Measurements from ENCODE around the gene SLC36A4.
"Not testable (repeated sequence)": the region's sequence is repeated elsewhere in the genome, so short reads cannot be mapped to it uniquely, and the experiment has no call there.

Gene SLC36A4

DNA sequence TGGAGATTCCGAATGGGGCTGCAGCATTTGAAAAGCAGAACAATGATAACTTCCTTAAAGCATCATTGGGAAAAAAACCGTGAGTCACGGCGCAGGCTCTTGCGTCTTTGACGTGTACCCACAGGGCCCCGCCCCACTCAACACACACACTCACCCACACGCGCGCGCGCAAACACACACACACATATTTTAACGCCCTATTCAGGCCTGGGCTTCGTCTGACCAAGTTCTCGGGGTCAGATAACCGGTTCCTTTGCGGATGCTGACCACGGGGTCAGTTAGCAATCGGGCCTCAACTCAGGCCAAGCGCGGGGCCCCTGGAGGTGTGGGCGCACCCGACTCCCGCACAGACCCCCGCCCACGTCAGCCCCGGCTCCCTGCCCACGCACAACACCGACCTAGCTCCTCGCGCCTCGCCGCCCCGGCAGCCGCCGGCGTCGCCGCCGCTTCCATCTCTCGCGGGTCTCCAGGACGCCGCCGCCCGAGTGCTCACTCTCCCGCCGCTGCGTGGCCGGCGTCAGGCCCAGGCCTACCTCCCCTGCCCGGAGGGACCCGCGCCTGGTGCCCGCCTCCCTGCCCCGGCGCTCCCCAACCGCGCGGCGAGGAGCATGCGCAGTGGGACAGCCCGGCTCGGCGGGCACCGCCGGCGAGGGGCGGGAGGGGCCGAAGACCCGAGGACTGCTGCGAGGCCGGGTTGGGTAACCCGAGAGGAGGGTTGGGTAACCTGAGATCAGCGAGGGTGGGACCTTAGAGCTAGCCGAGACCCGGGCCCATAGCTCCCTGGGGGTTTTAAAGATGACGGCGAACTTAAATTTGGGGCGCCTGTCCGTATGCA lies at the start of gene SLC36A4:
TSS of gene SLC36A4 (minus strand) at position 612 of the 835 bp plus-strand sequence. CDS start at position 453, 159 bp downstream.
- DNase-seq (ENCODE audit: extremely low read depth, insufficient read length): peak; percentile 85
- TF ChIP-seq, protein P1, sequence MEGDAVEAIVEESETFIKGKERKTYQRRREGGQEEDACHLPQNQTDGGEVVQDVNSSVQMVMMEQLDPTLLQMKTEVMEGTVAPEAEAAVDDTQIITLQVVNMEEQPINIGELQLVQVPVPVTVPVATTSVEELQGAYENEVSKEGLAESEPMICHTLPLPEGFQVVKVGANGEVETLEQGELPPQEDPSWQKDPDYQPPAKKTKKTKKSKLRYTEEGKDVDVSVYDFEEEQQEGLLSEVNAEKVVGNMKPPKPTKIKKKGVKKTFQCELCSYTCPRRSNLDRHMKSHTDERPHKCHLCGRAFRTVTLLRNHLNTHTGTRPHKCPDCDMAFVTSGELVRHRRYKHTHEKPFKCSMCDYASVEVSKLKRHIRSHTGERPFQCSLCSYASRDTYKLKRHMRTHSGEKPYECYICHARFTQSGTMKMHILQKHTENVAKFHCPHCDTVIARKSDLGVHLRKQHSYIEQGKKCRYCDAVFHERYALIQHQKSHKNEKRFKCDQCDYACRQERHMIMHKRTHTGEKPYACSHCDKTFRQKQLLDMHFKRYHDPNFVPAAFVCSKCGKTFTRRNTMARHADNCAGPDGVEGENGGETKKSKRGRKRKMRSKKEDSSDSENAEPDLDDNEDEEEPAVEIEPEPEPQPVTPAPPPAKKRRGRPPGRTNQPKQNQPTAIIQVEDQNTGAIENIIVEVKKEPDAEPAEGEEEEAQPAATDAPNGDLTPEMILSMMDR (IDR thresholded peaks at IDR 0.05; ENCODE audit: insufficient read depth, low read length, poor library complexity, severe bottlenecking): no peak

GRCh38 chr11:93246790-93247189 lies 49.0 kb upstream of the SLC36A4 start:
- H3K27me3 ChIP-seq (replicated peaks; ENCODE audit: control insufficient read depth, insufficient read depth, low read length); DNase-seq (ENCODE audit: extremely low read depth, insufficient read length); H3K36me3 ChIP-seq (ENCODE audit: control insufficient read depth, insufficient read depth, low read length); H3K4me3 ChIP-seq (replicated peaks; ENCODE audit: low read depth, low read length): not testable (repeated sequence)

More for the DNA sequence above, at the start of gene SLC36A4:
- Histone ChIP-seq H3K36me3 (ENCODE audit: control insufficient read depth, insufficient read depth, low read length) (no peaks in the 10 kb centered on the region), H3K27me3 (replicated peaks; ENCODE audit: control insufficient read depth, insufficient read depth, low read length) (no peaks in the 10 kb centered on the region), H3K4me3 (replicated peaks; ENCODE audit: low read depth, low read length) (peak within 1 kb of the TSS; percentile 90)

GRCh38 chr11:93244018-93244417 lies 46.2 kb upstream of the SLC36A4 start:
- TF ChIP-seq, protein P1 (IDR thresholded peaks at IDR 0.05; ENCODE audit: insufficient read depth, low read length, poor library complexity, severe bottlenecking): no peak
- no peak for DNase-seq (ENCODE audit: extremely low read depth, insufficient read length)
- Histone ChIP-seq H3K27me3 (replicated peaks; ENCODE audit: control insufficient read depth, insufficient read depth, low read length) (no peaks in the 10 kb centered on the region), H3K36me3 (ENCODE audit: control insufficient read depth, insufficient read depth, low read length) (no peaks in the 10 kb centered on the region), H3K4me3 (replicated peaks; ENCODE audit: low read depth, low read length) (no peak overlapping the region)

DNA sequence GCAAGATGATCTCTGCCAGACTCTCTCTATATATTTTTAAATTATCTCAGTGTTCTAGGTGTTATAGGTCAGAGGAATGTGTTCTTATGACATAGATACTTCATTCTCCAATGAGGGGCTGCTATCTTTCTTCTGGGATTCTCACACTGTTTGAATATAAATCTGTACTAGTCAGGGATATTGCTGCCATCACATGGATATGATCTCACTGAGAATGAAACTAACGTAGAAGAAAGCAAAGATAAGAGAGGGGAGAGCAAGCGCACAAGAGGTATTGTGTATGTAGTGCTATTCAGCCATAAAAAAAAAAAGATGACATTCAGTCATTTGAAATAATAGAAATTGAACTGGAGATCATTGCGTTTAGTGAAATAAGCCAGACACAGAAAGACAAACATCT lies 42.2 kb upstream of the SLC36A4 start:
- no peaks in the 10 kb centered on the region for H3K27me3 ChIP-seq (replicated peaks; ENCODE audit: control insufficient read depth, insufficient read depth, low read length)
- TF ChIP-seq, protein P1 (IDR thresholded peaks at IDR 0.05; ENCODE audit: insufficient read depth, low read length, poor library complexity, severe bottlenecking): no peak
- H3K36me3 ChIP-seq (ENCODE audit: control insufficient read depth, insufficient read depth, low read length): no peaks in the 10 kb centered on the region
- DNase-seq (ENCODE audit: extremely low read depth, insufficient read length): no peak
- no peak overlapping the region for H3K4me3 ChIP-seq (replicated peaks; ENCODE audit: low read depth, low read length)

DNA sequence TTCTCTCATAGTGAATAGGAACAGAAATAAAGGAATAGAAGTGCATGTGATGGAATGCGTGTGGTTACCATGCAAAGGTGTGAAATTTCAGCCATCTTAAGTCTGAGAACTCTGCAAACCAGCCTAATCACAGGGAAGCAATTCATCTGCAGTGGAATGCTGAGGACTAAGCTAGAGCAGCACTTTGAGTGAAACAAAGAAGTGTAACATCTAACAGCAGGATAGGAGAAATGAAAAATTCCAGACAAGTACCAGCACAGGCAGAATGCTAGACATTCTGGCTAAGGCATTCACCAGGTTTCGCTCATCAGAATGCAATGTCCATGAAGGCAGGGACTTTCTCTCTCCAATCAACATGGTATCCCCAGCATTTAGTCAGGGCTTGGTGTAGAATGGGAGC lies 41.2 kb upstream of the SLC36A4 start:
- TF ChIP-seq, protein P1 (IDR thresholded peaks at IDR 0.05; ENCODE audit: insufficient read depth, low read length, poor library complexity, severe bottlenecking): no peak

GRCh38 chr11:93236741-93237675 lies 39.2 kb upstream of the SLC36A4 start:
- no peak overlapping the region for H3K4me3 ChIP-seq (replicated peaks; ENCODE audit: low read depth, low read length)
- DNase-seq (ENCODE audit: extremely low read depth, insufficient read length): no peak
- H3K36me3 ChIP-seq (ENCODE audit: control insufficient read depth, insufficient read depth, low read length): no peaks in the 10 kb centered on the region
- H3K27me3 ChIP-seq (replicated peaks; ENCODE audit: control insufficient read depth, insufficient read depth, low read length): no peaks in the 10 kb centered on the region; the same call in 1 of the 2 replicates
- TF ChIP-seq, protein P1 (IDR thresholded peaks at IDR 0.05; ENCODE audit: insufficient read depth, low read length, poor library complexity, severe bottlenecking): peak; percentile 63

More for the DNA sequence above, 41.2 kb upstream of the SLC36A4 start:
- Histone ChIP-seq H3K4me3 (replicated peaks; ENCODE audit: low read depth, low read length) (no peak overlapping the region), H3K27me3 (replicated peaks; ENCODE audit: control insufficient read depth, insufficient read depth, low read length) (no peaks in the 10 kb centered on the region), H3K36me3 (ENCODE audit: control insufficient read depth, insufficient read depth, low read length) (no peaks in the 10 kb centered on the region)
- no peak for DNase-seq (ENCODE audit: extremely low read depth, insufficient read length)

Data from GM06990 (cell line).